T-helper 1 cell treated with Interleukin-12 subunit alpha and Interleukin-12 subunit beta and Interleukin-4 antibody, amounts not matched to agents 30 ng/mL and 1 ng/mL, for 36 hours (primary cell): Measurements from ENCODE around the gene ACSL5. TPM values are rescaled to one million over a fixed set of nuclear protein-coding genes. Genes with fewer than 3 reads are reported as not detected.

ENCODE experiments used
- intact Hi-C: fragments of 100-400 bp; cut with micrococcal nuclease; formaldehyde crosslinking; loops from one replicate; pipeline ENCODE4 v1.15.1; 2024
- total RNA-seq: library from RNA; stranded (reverse); gene quantifications from 2 replicates; pipeline ENCODE4 v1.2.3, GENCODE V29; 2022

The ACSL5 gene
- total RNA-seq = 70.9 and 71.8 TPM in 2 replicates

GRCh38 chr10:112373912-112374338 lies at the start of gene ACSL5:
Gene ACSL5, plus strand, starts transcription at chr10:112374116. Its CDS starts 20,831 bp downstream, at chr10:112394947.
- intact Hi-C loops = loop anchor here (2.0 kb wide), 1 partner anchor 1455 kb away; the partner anchor contains the start of genes BBIP1 and SHOC2

- intact Hi-C loops = no loop called here
These were observed 46.2 kb upstream of the ACSL5 start for GRCh38 chr10:112327678-112328077.

- intact Hi-C loops = no loop called here
These were observed 43.8 kb upstream of the ACSL5 start for GRCh38 chr10:112330162-112330561.

- intact Hi-C loops = no loop called here
These were observed 43.2 kb upstream of the ACSL5 start for GRCh38 chr10:112330607-112331160.

- intact Hi-C loops = no loop called here
These were observed 41.9 kb upstream of the ACSL5 start for GRCh38 chr10:112332022-112332421.

GRCh38 chr10:112332509-112333228 lies 41.2 kb upstream of the ACSL5 start:
- intact Hi-C loops = no loop called here

- intact Hi-C loops = no loop called here
These were observed 40.5 kb upstream of the ACSL5 start for GRCh38 chr10:112333452-112333851.

- intact Hi-C loops = no loop called here
These were observed 38.6 kb upstream of the ACSL5 start for GRCh38 chr10:112335111-112335867.

- intact Hi-C loops = no loop called here
These were observed 38.0 kb upstream of the ACSL5 start for GRCh38 chr10:112335868-112336265.

GRCh38 chr10:112336556-112337201 lies 37.2 kb upstream of the ACSL5 start:
- intact Hi-C loops = no loop called here

GRCh38 chr10:112338957-112339356 lies 35.0 kb upstream of the ACSL5 start:
- intact Hi-C loops = no loop called here

- intact Hi-C loops = no loop called here
These were observed 33.3 kb upstream of the ACSL5 start for GRCh38 chr10:112340601-112341000.

GRCh38 chr10:112343056-112343806 lies 30.7 kb upstream of the ACSL5 start:
- intact Hi-C loops = no loop called here

- intact Hi-C loops = no loop called here
These were observed 29.7 kb upstream of the ACSL5 start for GRCh38 chr10:112344261-112344660.

GRCh38 chr10:112345202-112345601 lies 28.7 kb upstream of the ACSL5 start:
- intact Hi-C loops = no loop called here

GRCh38 chr10:112345743-112346142 lies 28.2 kb upstream of the ACSL5 start:
- intact Hi-C loops = no loop called here

GRCh38 chr10:112346774-112347173 lies 27.1 kb upstream of the ACSL5 start:
- intact Hi-C loops = no loop called here

GRCh38 chr10:112347709-112348671 lies 25.9 kb upstream of the ACSL5 start:
- intact Hi-C loops = no loop called here

GRCh38 chr10:112348759-112349158 lies 25.2 kb upstream of the ACSL5 start:
- intact Hi-C loops = no loop called here
